ENCODE data around the gene FRMD4B. TPM values are rescaled to one million over a fixed set of nuclear protein-coding genes. Genes with fewer than 3 reads are reported as not detected.
"Not testable (repeated sequence)": the region's sequence is repeated elsewhere in the genome, so short reads cannot be mapped to it uniquely, and the experiment has no call there.

FRMD4B gene
- total and polyA plus RNA-seq, 2 experiments from 2014 or later = 6.4 to 12.8 TPM

GRCh38 chr3:69266071-69266470, 119.8 kb downstream of the FRMD4B start:
- not testable (repeated sequence) for H3K4me3 ChIP-seq; DNase-seq (ENCODE audit: low spot score); H3K9me2 ChIP-seq (ENCODE audit: insufficient read depth); ATAC-seq; H3K4me1 ChIP-seq (ENCODE audit: insufficient read depth); H3K36me3 Mint-ChIP-seq (ENCODE audit: low read depth); H2AFZ ChIP-seq; H3K36me3 ChIP-seq (ENCODE audit: insufficient read depth); H3K27me3 Mint-ChIP-seq (ENCODE audit: insufficient read depth, low read depth, poor library complexity); H3K79me2 ChIP-seq (replicated peaks; ENCODE audit: insufficient read depth); H3K27me3 ChIP-seq (ENCODE audit: insufficient read depth); H3K4me3 Mint-ChIP-seq; H3K27ac ChIP-seq (ENCODE audit: low read depth); H3K9me3 Mint-ChIP-seq; H3K4me2 ChIP-seq; H3K27ac Mint-ChIP-seq; H3K4me1 Mint-ChIP-seq; H3F3A ChIP-seq (replicated peaks; ENCODE audit: low read depth); H4K20me1 ChIP-seq (replicated peaks; ENCODE audit: insufficient read depth)

- not testable (repeated sequence) for H3K4me3 Mint-ChIP-seq; DNase-seq (ENCODE audit: low spot score); H4K20me1 ChIP-seq (replicated peaks; ENCODE audit: insufficient read depth); ATAC-seq; H3K4me1 ChIP-seq (ENCODE audit: insufficient read depth); H3K9me2 ChIP-seq (ENCODE audit: insufficient read depth); H3F3A ChIP-seq (replicated peaks; ENCODE audit: low read depth); H3K27ac Mint-ChIP-seq; H3K4me3 ChIP-seq; H2AFZ ChIP-seq; H3K79me2 ChIP-seq (replicated peaks; ENCODE audit: insufficient read depth); H3K4me1 Mint-ChIP-seq; H3K27ac ChIP-seq (ENCODE audit: low read depth); H3K36me3 Mint-ChIP-seq (ENCODE audit: low read depth); H3K4me2 ChIP-seq; H3K36me3 ChIP-seq (ENCODE audit: insufficient read depth); H3K27me3 ChIP-seq (ENCODE audit: insufficient read depth); H3K27me3 Mint-ChIP-seq (ENCODE audit: insufficient read depth, low read depth, poor library complexity)
- H3K9me3 Mint-ChIP-seq = peaks cover 14% of the 10 kb centered on the region; the same call in 2 of the 3 replicates
Observed at GRCh38 chr3:69260843-69261405, 125.0 kb downstream of the FRMD4B start.

- H3K4me3 ChIP-seq = no peak overlapping the region
- ATAC-seq (no peak), DNase-seq (ENCODE audit: low spot score) (no peak)
- no peaks in the 10 kb centered on the region for H3K9me2 ChIP-seq (ENCODE audit: insufficient read depth)
- H3K79me2 ChIP-seq (replicated peaks; ENCODE audit: insufficient read depth) = no peaks in the 10 kb centered on the region
- H3K4me1 Mint-ChIP-seq = peaks cover under 1% of the 10 kb centered on the region; the same call in 2 of the 3 replicates
- H3K4me3 Mint-ChIP-seq = no peak overlapping the region
- no peak overlapping the region for H3K27ac ChIP-seq (ENCODE audit: low read depth)
- no peak overlapping the region for H2AFZ ChIP-seq
- no peak overlapping the region for H3K27ac Mint-ChIP-seq
- no peaks in the 10 kb centered on the region for H3F3A ChIP-seq (replicated peaks; ENCODE audit: low read depth)
- H3K36me3 ChIP-seq (ENCODE audit: insufficient read depth) = no peaks in the 10 kb centered on the region
- H4K20me1 ChIP-seq (replicated peaks; ENCODE audit: insufficient read depth) = no peaks in the 10 kb centered on the region
- no peaks in the 10 kb centered on the region for H3K27me3 ChIP-seq (ENCODE audit: insufficient read depth)
- H3K36me3 Mint-ChIP-seq (ENCODE audit: low read depth) = peaks cover 8% of the 10 kb centered on the region; the same call in 1 of the 3 replicates
- H3K4me1 ChIP-seq (ENCODE audit: insufficient read depth) = no peaks in the 10 kb centered on the region
- no peaks in the 10 kb centered on the region for H3K27me3 Mint-ChIP-seq (ENCODE audit: insufficient read depth, low read depth, poor library complexity)
- H3K4me2 ChIP-seq = no peak overlapping the region
- H3K9me3 Mint-ChIP-seq = peaks cover 14% of the 10 kb centered on the region; the same call in 2 of the 3 replicates
- TF ChIP-seq CREB1 (CRISPR knock-in tag; IDR thresholded peaks at IDR 0.05; ENCODE audit: low read depth) = no peak
- TF ChIP-seq POLR2AphosphoS5 (IDR thresholded peaks at IDR 0.05; ENCODE audit: low read depth) = no peak
- TF ChIP-seq ZNF462 (CRISPR knock-in tag; IDR thresholded peaks at IDR 0.05) = no peak
- TF ChIP-seq EZH2phosphoT487 (IDR thresholded peaks at IDR 0.05; ENCODE audit: unreplicated experiment) = no peak
- TF ChIP-seq EZH2 (IDR thresholded peaks at IDR 0.05; ENCODE audit: low read depth, unreplicated experiment) = no peak
- TF ChIP-seq ETS1 (IDR thresholded peaks at IDR 0.05) = no peak
- no peak for TF ChIP-seq ZNF114 (CRISPR knock-in tag; IDR thresholded peaks at IDR 0.05)
Observed at GRCh38 chr3:69260216-69260787, 125.6 kb downstream of the FRMD4B start.
